Transverse colon (tissue), 3 donors: ENCODE results near the gene ZNF740.

Experiments used
- POLR2A ChIP-seq: fragments of 450-650 bp; IDR thresholded peaks from one replicate; pipeline ENCODE4 v1.6.1; 2016; ENCODE audit warnings: antibody characterized with exemption, mild to moderate bottlenecking, moderate library complexity
- POLR2AphosphoS5 ChIP-seq, 3 donors: sonication (generic); formaldehyde crosslinking; IDR thresholded peaks; one replicate each; pipeline ENCODE4 v1.6.1; 2016; ENCODE audit warnings: antibody characterized with exemption in 3 of 3

DNA sequence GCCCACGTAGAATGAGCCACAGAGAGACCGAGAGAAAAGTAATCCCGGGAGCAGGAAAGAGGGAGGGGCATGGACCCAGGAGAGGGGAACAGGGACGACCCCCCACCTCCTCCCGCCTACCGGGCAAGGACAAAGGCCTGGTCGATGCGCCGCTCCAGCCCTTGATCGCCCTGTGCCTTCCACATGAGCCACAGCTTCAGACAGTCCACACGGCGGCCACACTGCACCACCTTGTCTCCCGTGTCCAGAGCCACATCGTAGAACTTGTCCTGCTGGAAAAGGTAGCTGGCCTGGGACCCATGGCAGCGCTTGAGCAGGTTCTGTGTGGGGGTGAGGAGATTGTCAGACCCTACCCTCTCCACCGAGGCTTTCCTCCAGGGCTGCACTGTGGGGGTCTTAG lies 20.5 kb upstream of the ZNF740 start:
- TF ChIP-seq POLR2AphosphoS5 (IDR thresholded peaks at IDR 0.05) (no peak), POLR2A (no peak)
